Measurements from ENCODE around the gene HBE1.
"Not testable (repeated sequence)": the region's sequence is repeated elsewhere in the genome, so short reads cannot be mapped to it uniquely, and the experiment has no call there.

Gene HBE1

GRCh38 chr11:5284637-5285036 is 14.9 kb upstream of the HBE1 start:
- no peak for DNase-seq

- no peak for DNase-seq
These were observed 14.1 kb upstream of the HBE1 start for GRCh38 chr11:5283882-5284281.

GRCh38 chr11:5283086-5283485 is 13.3 kb upstream of the HBE1 start:
- DNase-seq: no peak

- DNase-seq: no peak
These were observed 12.9 kb upstream of the HBE1 start for GRCh38 chr11:5282628-5283027.

GRCh38 chr11:5281596-5281995 is 11.9 kb upstream of the HBE1 start:
- no peak for DNase-seq

GRCh38 chr11:5280582-5281102 is 10.9 kb upstream of the HBE1 start:
- no peak for DNase-seq

- DNase-seq: no peak
These were observed 9.8 kb upstream of the HBE1 start for GRCh38 chr11:5279471-5280090.

- DNase-seq: no peak
These were observed 8.2 kb upstream of the HBE1 start for GRCh38 chr11:5277807-5278382.

- no peak for DNase-seq
These were observed 7.0 kb upstream of the HBE1 start for GRCh38 chr11:5276697-5277096.

- no peak for DNase-seq
These were observed 5.8 kb upstream of the HBE1 start for GRCh38 chr11:5275369-5276110.

GRCh38 chr11:5274395-5274794 is 4.7 kb upstream of the HBE1 start:
- DNase-seq: no peak

GRCh38 chr11:5272395-5273017 is 2.8 kb upstream of the HBE1 start:
- DNase-seq: no peak

GRCh38 chr11:5267033-5267563 is 2.6 kb downstream of the HBE1 start:
- DNase-seq: no peak

- DNase-seq: no peak
These were observed 3.1 kb downstream of the HBE1 start for GRCh38 chr11:5266609-5267008.

- DNase-seq: no peak
These were observed 3.9 kb downstream of the HBE1 start for GRCh38 chr11:5265832-5266231.

- no peak for DNase-seq
These were observed 11.0 kb downstream of the HBE1 start for GRCh38 chr11:5258543-5259262.

GRCh38 chr11:5257296-5257695 is 12.4 kb downstream of the HBE1 start:
- no peak for DNase-seq

- DNase-seq: not testable (repeated sequence)
These were observed 14.9 kb downstream of the HBE1 start, which contains the start of gene HBG2 for GRCh38 chr11:5254646-5255413. HBG2 (minus strand) TSS chr11:5254781; CDS start chr11:5254728, 53 bp downstream.

- not testable (repeated sequence) for DNase-seq
These were observed 15.7 kb downstream of the HBE1 start for GRCh38 chr11:5254023-5254422.

- not testable (repeated sequence) for DNase-seq
These were observed 16.3 kb downstream of the HBE1 start for GRCh38 chr11:5253440-5253839.

GRCh38 chr11:5252919-5253265 is 16.9 kb downstream of the HBE1 start:
- no peak for DNase-seq
